NOMO-1 treated with DMSO at 0.1 percent for 48 hours (cell line): ENCODE measurements around the gene AMIGO3.
A peak's percentile ranks its signal among the peaks of the same experiment; 100 is the strongest.
"Not testable (repeated sequence)": the region's sequence is repeated elsewhere in the genome, so short reads cannot be mapped to it uniquely, and the experiment has no call there.

Source experiments
- DNase-seq: peaks from one replicate; lab custom pipeline; 2025; ENCODE audit not compliant: unreplicated experiment; lab: John Stamatoyannopoulos, UW

AMIGO3 gene, protein sequence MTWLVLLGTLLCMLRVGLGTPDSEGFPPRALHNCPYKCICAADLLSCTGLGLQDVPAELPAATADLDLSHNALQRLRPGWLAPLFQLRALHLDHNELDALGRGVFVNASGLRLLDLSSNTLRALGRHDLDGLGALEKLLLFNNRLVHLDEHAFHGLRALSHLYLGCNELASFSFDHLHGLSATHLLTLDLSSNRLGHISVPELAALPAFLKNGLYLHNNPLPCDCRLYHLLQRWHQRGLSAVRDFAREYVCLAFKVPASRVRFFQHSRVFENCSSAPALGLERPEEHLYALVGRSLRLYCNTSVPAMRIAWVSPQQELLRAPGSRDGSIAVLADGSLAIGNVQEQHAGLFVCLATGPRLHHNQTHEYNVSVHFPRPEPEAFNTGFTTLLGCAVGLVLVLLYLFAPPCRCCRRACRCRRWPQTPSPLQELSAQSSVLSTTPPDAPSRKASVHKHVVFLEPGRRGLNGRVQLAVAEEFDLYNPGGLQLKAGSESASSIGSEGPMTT

DNA sequence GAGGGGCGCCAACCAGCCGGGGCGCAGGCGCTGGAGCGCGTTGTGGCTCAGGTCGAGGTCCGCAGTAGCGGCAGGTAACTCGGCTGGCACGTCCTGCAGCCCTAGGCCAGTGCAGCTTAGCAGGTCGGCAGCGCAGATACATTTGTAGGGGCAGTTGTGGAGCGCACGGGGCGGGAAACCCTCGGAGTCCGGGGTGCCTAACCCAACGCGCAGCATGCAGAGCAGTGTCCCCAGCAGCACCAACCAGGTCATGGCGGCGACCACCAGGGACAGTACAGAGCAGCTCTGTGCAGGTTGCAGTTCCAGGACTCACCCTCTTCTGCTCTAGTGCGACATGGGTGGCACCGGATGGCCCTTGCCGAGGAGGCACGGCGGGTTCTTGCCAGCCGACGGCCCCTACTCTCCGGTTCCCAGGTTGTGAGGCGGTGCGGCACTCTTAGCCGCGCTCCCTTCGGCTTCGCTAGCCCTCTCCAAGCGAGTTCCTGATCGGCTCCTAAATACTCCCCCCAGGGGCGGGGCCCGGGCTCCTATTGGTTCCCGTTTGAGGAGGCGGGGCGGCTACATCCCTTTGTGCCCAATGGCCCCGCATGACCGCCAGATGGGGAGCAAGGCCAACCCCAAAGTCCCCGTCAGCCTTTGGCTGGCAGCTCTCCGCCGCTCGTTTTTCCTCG, at the start of gene AMIGO3:
Gene AMIGO3, minus strand, starts transcription at position 471 of the 671 bp plus-strand sequence. Its CDS starts 219 bp downstream, at position 252.
- peak; percentile 81 for DNase-seq

DNA sequence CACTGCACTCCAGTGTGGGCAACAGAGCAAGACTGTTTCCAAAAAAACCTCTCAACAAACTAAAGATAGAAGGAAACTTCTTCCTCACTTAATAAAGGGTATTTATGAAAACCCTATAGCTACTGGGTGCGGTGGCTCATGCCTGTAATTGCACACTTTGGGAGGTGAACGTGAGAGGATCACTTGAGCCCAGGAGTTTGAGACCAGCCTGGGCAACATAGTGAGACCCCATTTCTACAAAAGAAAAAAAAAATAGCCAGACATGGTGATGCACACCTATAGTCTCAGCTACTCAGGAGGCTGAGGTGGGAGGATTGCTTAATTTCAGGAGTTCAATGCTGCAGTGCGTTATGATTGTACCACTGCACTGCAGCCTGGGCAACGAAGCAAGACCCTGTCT, 44.5 kb upstream of the AMIGO3 start:
- no peak for DNase-seq

DNA sequence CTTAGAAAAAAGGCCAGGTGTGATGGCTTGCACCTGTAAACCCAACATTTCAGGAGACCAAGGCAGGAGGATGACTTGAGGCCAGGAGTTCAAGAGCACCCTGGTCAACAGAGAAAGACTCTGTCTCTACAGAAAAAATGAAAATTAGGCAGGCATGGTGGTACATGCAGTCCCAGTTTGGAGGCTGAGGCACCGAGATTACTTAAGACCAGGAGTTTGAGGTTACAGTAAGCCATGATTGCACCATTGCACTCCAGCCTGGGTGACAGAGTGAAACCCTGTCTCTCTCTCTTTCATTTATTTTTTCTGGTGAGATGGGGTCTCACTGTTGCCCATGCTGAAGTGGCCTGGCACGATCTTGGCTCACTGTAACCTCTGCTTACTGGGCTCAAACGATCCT, 42.2 kb upstream of the AMIGO3 start:
- no peak for DNase-seq

DNA sequence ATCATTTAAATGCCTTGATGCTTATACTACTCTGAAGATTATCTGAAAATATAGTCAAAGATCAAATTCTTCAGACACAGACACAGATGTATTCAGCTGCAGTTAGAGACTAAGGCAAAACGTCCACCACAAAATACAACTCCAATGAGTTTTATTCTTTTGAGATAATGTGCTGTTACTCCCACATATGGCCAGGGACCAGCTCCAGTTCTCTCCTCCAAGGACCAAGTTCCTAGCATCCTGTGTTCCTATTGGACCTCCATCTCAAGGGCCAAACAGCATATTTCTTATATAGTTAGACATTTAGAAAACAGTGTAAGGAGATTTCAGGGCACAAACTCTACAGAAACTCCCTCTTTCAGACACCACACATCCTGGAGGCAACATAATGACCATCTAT, 39.7 kb upstream of the AMIGO3 start:
- DNase-seq = no peak

DNA sequence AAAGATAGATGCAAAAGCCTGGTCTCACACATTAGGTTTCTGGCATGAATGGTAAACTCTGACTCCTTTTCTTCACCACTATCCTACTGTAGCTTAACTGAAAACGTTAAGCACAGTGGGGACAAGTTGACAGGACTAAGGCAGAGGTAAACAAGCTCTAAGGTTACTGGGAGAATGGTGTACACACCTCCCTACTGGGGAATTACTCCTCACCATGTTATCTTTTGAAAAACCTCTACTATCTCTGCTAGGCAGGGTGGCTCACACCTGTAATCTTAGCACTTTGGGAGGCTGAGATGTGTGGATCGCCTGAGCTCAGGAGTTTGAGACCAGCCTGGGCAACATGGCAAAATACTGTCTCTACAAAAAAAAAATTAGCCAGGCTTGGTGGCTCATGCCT, 37.7 kb upstream of the AMIGO3 start:
- DNase-seq = no peak

DNA sequence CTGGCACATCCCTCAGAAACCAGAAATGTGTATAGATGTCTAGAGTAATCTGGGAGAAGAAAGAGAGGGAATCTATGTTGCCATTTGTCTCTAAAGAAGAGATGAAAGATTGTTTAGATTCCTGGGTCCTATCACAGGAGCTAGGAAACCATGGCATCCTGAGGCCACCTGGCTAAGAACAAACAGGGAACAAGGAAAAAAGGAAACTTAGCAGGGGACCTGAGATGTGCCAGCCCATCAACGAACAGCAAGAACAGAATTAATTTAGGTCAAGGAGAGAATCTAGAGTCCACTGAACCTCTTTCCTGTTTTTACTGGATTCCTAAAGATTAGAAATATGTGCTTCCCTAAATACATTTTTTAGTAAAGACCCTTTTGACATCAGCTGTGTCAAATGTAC, 36.6 kb upstream of the AMIGO3 start:
- DNase-seq = no peak

DNA sequence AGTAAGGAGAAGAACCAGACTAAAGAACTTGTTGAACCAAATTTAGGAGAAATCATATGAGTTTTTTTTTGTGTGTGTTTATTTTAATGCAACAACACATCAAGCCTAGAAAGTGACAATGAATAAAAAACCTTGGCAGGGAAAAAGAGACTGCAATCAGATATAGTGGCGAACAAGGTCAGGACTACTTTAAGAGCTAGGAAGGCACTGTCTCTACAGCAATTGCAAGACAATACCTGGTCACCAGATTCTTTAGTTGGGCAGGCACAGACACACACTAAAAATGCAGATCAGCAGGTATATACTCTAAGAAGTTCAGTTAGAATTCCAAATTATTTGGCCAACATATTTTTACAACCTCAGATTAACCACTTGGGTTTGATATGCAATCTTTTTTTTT, 35.1 kb upstream of the AMIGO3 start:
- DNase-seq = no peak

DNA sequence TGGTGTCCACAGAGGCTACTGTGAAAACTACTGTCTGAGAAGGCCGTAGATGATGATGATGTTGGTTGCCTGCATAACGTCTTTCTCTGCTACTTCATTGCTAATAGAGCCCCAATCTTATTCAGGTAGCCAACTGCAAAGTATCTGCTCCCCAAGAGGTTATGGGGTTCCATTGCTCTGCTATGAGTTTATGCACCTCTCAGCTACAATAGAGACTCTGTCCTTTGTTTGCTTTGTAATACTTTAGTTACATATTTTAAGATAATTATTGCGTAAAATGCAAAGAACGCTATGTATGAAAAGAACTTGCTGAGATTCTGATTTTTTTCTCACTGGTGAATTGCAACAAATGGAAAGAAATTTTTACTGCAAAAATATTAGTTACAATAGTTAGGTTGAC, 32.0 kb upstream of the AMIGO3 start:
- no peak for DNase-seq

DNA sequence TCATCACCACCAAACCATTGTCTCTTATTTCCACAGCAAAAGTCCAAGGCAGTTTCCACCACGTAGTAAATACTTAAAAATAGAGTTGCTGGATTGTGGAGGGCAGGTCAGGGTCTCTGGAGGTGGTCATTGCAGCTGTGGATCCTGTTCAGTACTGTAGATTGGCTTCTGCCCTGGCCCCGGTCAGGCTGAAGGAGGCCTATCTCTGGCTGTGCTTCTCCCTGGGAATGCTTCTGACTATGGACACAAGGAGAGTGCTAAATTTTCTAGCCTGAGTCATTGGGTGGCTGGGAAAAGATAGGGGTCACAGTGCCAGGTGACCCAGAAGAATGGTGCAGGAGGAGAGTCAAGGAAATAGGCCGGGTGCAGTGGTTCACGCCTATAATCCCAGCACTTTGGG, 30.6 kb upstream of the AMIGO3 start:
- DNase-seq = no peak

DNA sequence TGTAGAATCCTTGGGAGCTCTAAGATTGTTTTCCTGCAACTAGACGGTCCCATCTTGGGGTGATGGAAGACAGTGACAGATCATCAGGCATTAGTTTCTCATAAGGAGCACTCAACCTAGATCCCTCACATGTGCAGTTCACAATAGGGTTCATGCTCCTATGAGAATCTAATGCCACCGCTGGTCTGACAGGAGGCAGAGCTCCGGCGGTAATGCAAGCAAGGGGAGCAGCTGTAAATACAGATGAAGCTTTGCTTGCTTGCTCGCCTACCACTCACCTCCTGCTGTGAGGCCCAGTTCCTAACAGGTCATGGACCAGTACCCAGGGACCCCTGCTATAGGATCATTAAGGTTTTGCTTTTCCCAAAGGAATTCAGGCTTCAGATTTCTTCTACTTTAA, 29.4 kb upstream of the AMIGO3 start:
- not testable (repeated sequence) for DNase-seq

DNA sequence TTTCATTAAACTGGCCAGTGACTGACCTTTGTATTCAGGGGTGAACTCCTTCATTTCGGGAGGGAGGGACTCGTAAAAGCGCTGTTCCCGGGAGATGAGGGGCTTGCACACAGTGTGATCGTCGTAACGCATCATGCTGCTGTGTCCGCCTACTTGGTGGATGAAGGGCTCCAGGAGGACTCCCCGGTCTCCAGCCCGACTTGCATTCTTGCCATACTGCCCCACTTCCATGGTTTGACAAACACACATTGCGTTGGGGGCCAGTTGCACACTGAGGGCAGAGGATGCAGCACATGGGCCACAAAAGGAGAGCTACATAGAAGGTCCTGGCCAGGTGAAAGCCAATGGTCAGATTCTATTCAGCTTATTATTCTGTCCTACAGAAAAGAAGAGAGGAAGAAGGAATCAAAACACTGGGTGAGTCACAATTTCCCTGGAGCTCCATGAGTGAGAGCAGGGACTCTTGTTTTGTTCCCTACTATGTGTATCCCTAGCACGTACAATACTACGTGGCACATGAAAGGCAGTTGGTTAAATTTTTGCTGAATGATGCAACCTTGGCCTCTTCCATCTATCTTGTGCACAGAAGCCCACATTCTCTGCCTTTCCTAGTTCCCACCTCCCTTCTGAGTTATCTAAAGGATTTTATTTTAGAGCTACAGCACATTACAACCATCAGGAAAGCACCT, 28.5 kb upstream of the AMIGO3 start:
- no peak for DNase-seq

DNA sequence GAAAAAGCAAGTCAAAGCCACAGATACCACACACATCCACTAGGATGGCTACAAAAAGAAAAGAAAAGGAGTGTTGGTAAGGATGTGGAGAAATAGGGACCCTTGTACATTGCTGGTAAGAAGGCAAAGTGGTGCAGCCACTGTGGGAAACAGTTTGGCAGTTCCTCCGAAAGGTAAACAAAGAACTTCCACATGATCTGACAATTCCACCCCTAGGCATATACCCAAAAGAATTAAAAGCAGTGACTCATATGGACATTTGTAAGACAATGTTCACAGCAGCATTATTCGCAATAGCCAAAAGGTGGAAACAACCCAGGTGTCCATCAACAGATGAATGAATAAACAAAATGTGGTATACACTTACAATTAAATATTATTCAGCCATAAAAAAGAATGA, 26.5 kb upstream of the AMIGO3 start:
- no peak for DNase-seq

DNA sequence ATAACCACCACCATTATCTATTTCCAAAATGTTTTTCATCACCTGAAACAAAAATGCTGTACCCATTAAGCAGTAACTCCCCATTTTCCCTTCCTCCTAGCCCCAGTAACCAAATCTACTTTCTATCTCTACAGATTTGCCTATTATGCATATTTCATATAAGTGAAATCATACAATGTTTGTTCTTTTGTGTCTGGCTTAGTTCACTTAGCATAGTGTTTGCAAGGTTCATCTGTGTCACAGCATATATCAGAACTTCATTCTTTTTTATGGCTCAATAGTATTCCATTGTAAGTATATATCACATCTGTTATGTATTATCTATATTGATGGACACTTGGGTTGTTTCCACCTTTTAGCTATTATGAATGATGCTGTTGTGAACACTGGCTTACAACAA, 20.9 kb upstream of the AMIGO3 start:
- no peak for DNase-seq

DNA sequence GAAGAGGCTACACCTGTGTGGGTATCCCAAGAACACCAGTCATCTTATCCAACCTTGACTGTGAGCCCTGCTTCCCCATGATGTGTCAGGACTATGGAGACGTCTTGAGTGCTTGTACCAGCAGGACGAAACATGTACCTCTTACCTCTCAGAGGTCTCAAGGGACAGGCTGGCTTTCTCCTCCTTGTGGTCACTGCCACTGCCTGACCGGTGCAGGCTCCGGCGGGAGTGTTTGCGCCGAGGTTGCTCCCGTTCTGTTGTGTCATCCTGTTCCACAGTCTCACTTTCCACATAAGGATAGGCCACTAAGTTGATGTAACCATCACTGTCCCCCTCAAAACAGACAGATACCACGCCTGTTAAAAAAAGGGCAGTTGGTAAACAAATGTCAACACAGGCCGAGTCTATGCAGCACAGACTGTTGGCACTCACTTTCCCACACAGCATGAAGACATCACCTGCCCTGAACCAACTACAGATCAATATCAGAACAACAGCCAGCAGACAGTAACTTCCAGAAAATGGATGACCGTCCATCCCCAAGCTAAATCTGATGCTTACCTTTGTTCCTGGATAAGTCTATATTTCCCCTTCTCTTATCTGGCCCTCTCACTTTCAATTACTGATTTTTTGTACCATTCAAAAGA, 18.7 kb upstream of the AMIGO3 start:
- no peak for DNase-seq

DNA sequence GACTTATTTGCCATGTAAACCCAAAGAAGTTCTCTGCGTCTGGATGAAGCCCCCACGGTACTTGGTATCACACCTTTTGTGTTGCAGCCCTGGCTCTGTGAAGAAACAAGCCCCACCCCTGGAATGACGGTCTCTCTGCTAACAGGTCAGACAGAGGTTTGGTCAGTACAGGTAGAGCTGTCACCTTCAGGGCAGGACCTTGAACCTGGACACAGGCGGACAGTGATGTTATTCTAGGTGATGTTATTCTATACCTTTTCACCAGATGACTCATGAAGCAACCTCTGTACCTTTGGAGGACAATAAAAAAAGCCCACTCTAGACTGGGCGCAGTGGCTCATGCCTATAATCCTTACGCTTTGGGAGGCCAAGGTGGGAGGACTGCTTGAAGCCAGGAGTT, 15.3 kb upstream of the AMIGO3 start:
- no peak for DNase-seq

DNA sequence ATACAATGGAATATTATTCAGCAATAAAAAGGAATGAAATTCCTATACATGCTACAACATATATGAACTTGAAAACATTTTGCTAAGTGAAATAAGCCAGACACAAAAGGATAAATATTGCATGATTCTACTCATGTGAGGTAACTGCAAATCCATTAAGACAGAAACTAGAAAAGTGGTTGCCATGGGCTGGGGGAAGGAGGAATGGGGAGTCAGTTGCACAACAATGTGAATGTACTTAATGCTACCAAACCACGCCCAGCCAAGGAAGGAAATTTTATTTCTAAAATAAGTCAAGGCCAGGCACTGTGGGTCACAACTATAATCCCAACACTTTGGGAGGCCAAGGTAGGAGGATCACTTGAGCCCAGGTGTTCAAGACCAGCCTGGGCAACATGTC, 14.1 kb upstream of the AMIGO3 start:
- no peak for DNase-seq

DNA sequence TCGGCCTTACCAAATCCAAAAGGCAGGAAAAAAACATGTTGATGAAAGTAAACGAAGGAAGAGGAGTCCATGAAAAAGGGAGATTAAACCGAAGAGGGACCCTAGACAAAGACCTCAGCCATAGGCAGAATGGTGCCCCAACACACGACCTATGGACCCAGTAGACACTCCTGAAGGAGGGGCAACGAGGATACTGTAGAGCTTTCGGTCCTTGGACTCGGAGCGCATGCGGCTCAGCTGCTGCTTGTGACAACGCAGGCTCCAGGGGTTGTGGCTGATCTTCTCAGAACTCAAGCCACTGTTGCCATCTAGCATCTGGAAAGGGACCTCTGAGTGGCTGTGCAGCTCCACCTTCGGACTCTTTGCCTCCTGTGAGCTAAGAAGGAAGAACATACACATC, 13.1 kb upstream of the AMIGO3 start:
- no peak for DNase-seq

DNA sequence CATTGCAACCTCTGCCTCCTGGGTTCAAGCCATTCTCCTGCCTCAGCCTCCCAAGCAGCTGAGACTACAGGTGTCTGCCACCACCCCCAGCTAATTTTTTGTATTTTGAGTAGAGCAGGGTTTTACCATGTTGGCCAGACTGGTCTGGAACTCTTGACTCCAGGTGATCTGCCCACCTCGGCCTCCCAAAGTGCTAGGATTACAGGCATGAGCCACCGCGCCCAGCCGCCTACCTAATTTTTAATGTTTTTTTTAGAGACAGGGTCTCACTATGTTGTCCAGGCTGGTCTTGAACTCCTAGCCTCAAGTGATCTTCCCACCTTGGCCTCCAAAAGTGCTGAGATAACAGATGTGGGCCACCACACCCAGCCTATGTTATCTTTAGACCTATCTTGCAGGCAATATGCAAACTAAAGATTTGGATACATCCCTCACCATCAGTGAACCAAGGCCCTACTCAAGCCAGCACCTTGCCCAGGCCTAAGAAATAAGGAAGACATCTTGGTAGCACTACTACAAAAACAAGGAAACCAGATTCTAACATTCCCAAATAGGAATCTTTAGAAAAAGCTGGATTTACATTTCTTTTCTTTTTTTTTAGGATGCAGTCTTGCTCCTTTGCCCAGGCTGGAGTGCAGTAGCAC, 10.6 kb upstream of the AMIGO3 start:
- no peak for DNase-seq

DNA sequence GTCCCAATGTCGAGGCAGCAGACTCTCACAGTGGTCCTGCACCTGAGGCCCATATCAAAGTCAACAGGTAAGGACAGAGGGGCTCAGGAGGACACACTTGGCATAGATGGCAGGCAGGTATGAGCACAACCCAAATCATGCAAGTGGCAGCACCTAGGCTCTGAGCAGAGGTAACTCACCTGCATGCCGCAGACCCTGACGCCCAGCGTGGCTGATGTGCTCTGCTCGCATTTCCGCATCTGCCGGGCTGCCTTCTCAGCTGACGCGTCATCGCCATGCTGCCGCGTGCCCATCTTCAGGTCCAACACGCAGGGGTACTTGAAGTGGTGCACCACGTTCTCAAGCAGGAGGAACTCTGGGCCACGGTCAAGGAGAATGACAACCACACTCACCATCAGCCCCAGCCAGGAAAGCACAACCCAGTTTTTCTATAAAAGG, 8.5 kb upstream of the AMIGO3 start:
- no peak for DNase-seq

DNA sequence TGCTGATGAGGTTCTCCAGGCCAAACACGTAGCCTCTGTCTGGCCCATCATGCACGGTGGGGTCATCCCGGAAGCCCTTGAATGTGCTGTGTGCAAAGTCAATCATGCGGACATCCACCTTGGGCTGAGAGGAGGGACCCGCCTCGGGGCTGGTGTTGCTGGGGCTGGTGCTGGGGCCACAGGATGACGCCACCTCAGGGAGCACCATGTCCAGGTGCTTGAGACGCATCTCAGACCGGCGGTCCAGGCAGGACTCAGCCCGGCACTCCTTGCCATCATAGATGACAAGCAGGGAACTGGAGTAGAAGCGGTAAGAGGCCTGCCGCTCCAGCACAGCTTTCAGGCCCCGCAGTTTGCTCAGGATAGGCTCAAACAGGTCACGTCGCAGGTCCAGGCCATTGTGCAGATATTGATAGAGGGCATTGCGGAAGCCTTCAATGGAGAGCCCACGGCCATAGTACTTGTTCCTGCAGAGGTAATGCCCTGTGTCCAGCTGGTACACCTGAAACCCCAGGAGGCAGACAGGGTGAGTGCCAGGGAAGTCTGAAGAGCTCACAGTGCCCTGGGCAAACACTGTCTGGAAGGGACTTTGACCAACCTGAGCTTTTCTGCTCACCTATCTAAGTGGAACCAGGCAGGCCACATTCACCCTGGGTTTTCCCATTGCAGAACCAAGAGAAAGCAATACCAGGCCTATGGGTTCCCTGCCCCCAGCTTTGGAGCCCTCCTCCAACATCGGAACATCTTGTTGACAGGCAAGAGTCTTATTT, 7.9 kb upstream of the AMIGO3 start:
- DNase-seq = no peak
